Stomach (tissue), 4 donors: ENCODE results near the gene RGS19.

Experiments used
- CTCF ChIP-seq, 7 experiments: fragments of 450-650 bp in 4 of 7; fragments of 200-600 bp in 3 of 7; sonication (generic) in 3 of 7; IDR thresholded peaks; one replicate each; pipeline ENCODE4 v1.5.1; 2016 to 2019; ENCODE audit warnings: antibody characterized with exemption in 7 of 7, control low read depth in 2 of 7, mild to moderate bottlenecking in 1 of 7
- EP300 ChIP-seq: sonication (generic); formaldehyde crosslinking; IDR thresholded peaks from one replicate; pipeline ENCODE4 v1.6.1; 2017; ENCODE audit warnings: antibody characterized with exemption
- POLR2A ChIP-seq, 4 donors: fragments of 450-650 bp; IDR thresholded peaks; one replicate each; pipeline ENCODE4 v1.6.1; 2016; ENCODE audit warnings: antibody characterized with exemption in 4 of 4, control low read depth in 2 of 4, mild to moderate bottlenecking in 1 of 4, moderate library complexity in 1 of 4

DNA sequence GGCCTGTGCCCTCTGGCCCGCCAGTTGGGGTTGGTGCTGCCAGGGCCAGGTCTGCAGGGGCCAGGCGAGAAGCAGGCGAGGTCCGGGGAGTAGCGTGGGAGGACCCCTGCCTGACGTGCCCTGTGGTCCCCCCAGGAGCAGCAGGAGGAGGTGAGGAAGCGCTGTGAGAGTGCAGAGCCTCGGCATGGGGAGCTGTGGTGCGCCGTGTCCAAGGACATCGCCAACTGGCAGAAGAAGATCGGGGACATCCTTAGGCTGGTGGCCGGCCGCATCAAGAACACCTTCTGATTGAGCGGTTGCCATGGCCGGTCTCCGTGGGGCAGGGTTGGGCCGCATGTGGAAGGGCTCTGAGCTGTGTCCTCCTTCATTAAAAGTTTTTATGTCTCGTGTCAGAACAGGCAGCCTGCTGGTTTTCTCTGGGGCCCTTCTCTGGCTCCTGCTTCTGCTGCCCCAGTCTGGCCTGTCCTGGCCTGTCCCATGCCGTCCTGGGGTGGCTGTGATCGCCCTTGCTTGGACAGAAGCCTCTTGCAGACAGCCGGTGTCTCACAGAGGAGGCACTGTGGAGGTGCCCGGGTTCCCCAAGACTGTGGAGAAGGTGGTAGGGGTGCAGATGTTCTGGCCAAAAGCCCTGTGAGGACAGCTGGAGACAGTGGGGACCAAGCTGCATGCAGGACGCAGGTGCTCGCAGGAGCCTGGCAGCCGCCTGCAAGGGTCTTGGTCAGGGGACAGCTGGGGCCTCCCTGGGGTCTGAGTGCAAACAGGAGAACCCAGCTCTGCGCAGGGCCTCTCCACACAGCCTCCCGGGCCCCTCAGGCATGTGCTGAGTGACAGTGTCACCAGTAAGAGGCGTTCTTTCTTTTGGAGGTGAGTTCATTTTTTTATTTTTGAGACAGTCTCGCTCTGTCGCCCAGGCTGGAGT lies 46.4 kb downstream of the RGS19 start:
- no peak for TF ChIP-seq CTCF (IDR thresholded peaks at IDR 0.05)
- TF ChIP-seq POLR2A (IDR thresholded peaks at IDR 0.05), result no peak
- TF ChIP-seq EP300, result no peak
